Activated T-helper 2 cell treated with anti-CD3 and anti-CD28 coated beads, Interferon-gamma antibody, Interleukin-2, Interleukin-4, amounts not matched to agents 10 μg/mL and 5 μg/mL and 100 μg/mL, durations not matched to agents 14 hours and 24 hours and 36 hours (primary cell): ENCODE measurements around the gene HSP90AA1. TPM values are rescaled to one million over a fixed set of nuclear protein-coding genes. Genes with fewer than 3 reads are reported as not detected.
"Not testable (repeated sequence)": the region's sequence is repeated elsewhere in the genome, so short reads cannot be mapped to it uniquely, and the experiment has no call there.

Source experiments
- DNase-seq: peaks from one replicate; pipeline ENCODE4 v3.0.0; 2021; ENCODE audit warnings: low spot score
- H3K27ac Mint-ChIP-seq: one replicate; pipeline ENCODE4 v1.8.0; 2021; ENCODE audit warnings: mixed read lengths
- H3K27me3 Mint-ChIP-seq: one replicate; pipeline ENCODE4 v1.8.0; 2021; ENCODE audit warnings: low read depth, mixed read lengths
- H3K36me3 Mint-ChIP-seq: one replicate; pipeline ENCODE4 v1.8.0; 2021; ENCODE audit warnings: low read depth, mixed read lengths
- H3K4me1 Mint-ChIP-seq: one replicate; pipeline ENCODE4 v1.8.0; 2021; ENCODE audit warnings: low read depth, mixed read lengths
- H3K4me3 Mint-ChIP-seq: one replicate; pipeline ENCODE4 v1.8.0; 2021; ENCODE audit warnings: low read depth, mild to moderate bottlenecking, moderate library complexity, mixed read lengths
- H3K9me3 Mint-ChIP-seq: one replicate; pipeline ENCODE4 v1.8.0; 2021; ENCODE audit warnings: mixed read lengths
- intact Hi-C: fragments of 100-400 bp; cut with micrococcal nuclease; formaldehyde crosslinking; loops from one replicate; pipeline ENCODE4 v1.15.1; 2023
- total RNA-seq: library from RNA; stranded (reverse); gene quantifications from 2 replicates; pipeline ENCODE4 v1.2.3, GENCODE V29; 2022

Gene HSP90AA1
- 995 and 1,017 TPM in 2 replicates for total RNA-seq

GRCh38 chr14:102086972-102087761 lies at the start of gene HSP90AA1:
Gene HSP90AA1, minus strand, starts transcription at chr14:102087044. Its CDS starts 666 bp downstream, at chr14:102086378.
- intact Hi-C loops: loop anchor here (2.0 to 10.0 kb wide), 4 partner anchors 52 to 428 kb away; partner anchors contain the start of gene WDR20
- Mint-ChIP-seq H3K36me3 (peaks cover 42% of the 10 kb centered on the region), H3K27ac (peak within 1 kb of the TSS; percentile 93), H3K9me3 (no peaks in the 10 kb centered on the region), H3K4me1 (peaks cover 49% of the 10 kb centered on the region), H3K4me3 (peak within 1 kb of the TSS; percentile 90), H3K27me3 (no peaks in the 10 kb centered on the region)
- DNase-seq: peak; percentile 94

DNA sequence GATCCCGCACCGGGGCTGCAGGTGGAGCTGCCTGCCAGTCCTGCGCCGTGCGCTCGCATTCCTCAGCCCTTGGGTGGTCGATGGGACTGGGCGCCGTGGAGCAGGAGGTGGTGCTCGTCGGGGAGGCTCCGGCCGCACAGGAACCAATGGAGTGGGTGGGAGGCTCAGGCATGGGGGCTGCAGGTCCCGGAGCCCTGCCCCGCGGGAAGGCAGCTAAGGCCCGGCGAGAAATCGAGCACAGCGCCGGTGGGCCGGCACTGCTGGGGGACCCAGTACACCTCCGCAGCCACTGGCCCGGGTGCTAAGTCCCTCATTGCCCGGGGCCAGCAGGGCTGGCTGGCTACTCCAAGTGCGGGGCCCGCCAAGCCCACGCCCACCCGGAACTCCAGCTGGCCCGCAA lies 48.6 kb upstream of the HSP90AA1 start:
- not testable (repeated sequence) for H3K36me3 Mint-ChIP-seq, H3K27ac Mint-ChIP-seq, DNase-seq, H3K27me3 Mint-ChIP-seq, H3K4me1 Mint-ChIP-seq, H3K4me3 Mint-ChIP-seq, H3K9me3 Mint-ChIP-seq
- intact Hi-C loops: loop anchor here (5.0 kb wide), 2 partner anchors 173 to 182 kb away; partner anchors contain the start of genes DYNC1H1 and ZNF839

DNA sequence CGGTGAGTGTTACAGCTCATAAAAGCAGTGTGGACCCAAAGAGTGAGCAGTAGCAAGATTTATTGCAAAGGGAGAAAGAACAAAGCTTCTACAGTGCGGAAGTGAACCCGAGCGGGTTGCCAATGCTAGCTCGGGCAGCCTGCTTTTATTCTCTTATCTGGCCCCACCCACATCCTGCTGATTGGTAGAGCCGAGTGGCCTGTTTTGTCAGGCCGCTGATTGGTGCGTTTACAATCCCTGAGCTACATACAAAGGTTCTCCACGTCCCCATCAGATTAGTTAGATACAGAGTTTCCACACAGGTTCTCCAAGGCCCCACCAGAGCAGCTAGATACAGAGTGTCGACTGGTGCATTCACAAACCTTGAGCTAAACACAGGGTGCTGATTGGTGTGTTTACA lies 47.9 kb upstream of the HSP90AA1 start:
- H3K36me3 Mint-ChIP-seq, H3K27ac Mint-ChIP-seq, DNase-seq, H3K9me3 Mint-ChIP-seq, H3K4me1 Mint-ChIP-seq, H3K4me3 Mint-ChIP-seq, H3K27me3 Mint-ChIP-seq: not testable (repeated sequence)
- intact Hi-C loops: loop anchor here (5.0 kb wide), 2 partner anchors 172 to 183 kb away; partner anchors contain the start of genes DYNC1H1 and ZNF839

DNA sequence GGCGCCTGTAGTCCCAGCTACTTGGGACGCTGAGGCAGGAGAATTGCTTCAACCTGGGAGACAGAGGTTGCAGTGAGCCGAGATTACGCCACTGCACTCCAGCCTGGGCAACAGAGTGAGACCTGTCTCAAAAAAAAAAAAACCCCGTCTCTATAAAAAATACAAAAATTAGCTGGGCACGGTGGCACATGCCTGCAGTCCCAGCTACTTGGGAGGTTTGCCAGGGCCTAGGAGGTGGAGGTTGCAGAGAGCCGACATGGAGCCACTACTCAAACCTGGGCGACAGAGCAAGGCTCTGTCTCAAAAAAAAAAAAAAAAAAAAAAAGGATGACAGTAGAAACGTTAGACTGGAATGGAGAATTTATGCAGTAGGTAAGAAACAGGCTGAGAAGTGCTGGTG lies 47.2 kb upstream of the HSP90AA1 start:
- H3K4me3 Mint-ChIP-seq, intact Hi-C loops, H3K4me1 Mint-ChIP-seq, H3K27me3 Mint-ChIP-seq, H3K27ac Mint-ChIP-seq, H3K9me3 Mint-ChIP-seq, DNase-seq, H3K36me3 Mint-ChIP-seq: not testable (repeated sequence)

- no peak for DNase-seq
- H3K4me1 Mint-ChIP-seq: no peaks in the 10 kb centered on the region
- peaks cover 5% of the 10 kb centered on the region for H3K36me3 Mint-ChIP-seq
- H3K27ac Mint-ChIP-seq: no peak overlapping the region
- no peaks in the 10 kb centered on the region for H3K27me3 Mint-ChIP-seq
- no peaks in the 10 kb centered on the region for H3K9me3 Mint-ChIP-seq
- intact Hi-C loops: no loop called here
- H3K4me3 Mint-ChIP-seq: no peak overlapping the region
Measured at GRCh38 chr14:102131741-102132140, 44.9 kb upstream of the HSP90AA1 start.

DNA sequence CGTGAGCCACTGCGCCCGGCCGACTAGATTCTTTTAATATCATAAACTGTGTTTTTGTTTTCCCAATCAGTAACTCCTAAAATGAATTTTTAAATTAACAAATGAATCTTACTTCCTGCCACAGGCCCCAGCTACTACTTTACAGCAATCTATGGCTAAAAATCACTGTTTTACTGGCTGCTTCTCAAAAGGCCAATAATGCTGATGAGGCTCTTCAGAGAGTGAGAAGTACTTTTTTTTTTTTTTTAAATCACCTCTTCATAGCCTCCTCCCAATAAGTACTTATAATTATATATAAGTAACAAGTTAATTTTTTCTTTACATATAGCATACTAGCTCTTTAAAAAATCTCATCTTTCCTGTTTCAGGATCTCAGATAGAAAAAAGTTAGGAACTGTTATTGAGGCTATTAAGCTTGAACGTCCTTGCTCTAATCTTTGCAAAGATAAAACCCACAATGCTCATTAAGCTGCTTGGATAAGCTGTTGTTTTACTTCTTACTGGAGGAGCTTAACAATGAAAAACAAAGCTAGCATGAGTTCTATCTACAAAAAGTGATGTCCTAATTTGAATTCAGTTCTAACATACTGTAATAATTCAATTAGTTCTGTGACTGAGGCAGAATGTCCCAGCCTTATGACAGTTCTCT lies 40.1 kb upstream of the HSP90AA1 start:
- H3K4me1 Mint-ChIP-seq: no peaks in the 10 kb centered on the region
- no peaks in the 10 kb centered on the region for H3K36me3 Mint-ChIP-seq
- no peaks in the 10 kb centered on the region for H3K9me3 Mint-ChIP-seq
- intact Hi-C loops: no loop called here
- H3K27ac Mint-ChIP-seq: peak overlapping the region; percentile 12
- no peak for DNase-seq
- H3K27me3 Mint-ChIP-seq: no peaks in the 10 kb centered on the region
- no peak overlapping the region for H3K4me3 Mint-ChIP-seq

DNA sequence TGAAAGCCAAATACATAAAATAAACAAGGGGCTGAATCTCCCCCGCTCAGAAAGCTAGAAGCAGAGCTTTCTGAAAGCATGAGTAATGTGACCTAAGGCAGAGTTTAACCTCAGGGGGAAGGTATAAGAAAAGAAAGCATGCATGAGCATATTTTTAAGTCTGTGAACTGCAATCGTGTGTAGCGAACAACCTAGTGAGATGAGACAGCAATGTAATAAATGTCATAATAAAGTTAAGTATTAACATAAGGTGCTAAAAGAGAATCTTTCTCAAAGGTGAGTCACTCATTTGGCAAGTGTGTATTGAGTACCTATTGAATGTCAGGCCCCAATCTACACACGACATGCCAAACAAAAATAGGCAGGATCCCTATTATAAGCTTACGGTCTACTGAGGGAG lies 38.7 kb upstream of the HSP90AA1 start:
- intact Hi-C loops: no loop called here
- Mint-ChIP-seq H3K27ac (no peak overlapping the region), H3K4me3 (no peak overlapping the region), H3K4me1 (no peaks in the 10 kb centered on the region), H3K9me3 (no peaks in the 10 kb centered on the region), H3K36me3 (no peaks in the 10 kb centered on the region), H3K27me3 (no peaks in the 10 kb centered on the region)
- no peak for DNase-seq

DNA sequence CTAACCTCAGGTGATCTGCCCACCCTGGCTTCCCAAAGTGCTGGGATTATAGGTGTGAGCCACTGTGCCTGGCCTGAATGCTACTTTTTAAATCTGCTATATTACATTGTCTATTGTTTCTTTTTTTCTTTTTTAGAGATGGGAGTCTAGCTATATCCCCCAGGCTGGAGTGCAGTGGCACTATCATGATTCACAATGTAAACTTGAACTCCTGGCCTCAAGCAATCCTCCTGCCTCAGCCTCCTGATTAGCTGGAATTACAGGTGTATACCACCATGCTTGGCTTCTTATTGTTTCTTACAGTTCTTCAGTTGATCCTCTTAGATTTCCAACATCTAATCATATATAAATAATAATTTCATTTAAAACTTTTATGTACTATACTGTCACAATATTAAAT lies 37.6 kb upstream of the HSP90AA1 start:
- no peaks in the 10 kb centered on the region for H3K4me1 Mint-ChIP-seq
- intact Hi-C loops: no loop called here
- H3K36me3 Mint-ChIP-seq: no peaks in the 10 kb centered on the region
- H3K9me3 Mint-ChIP-seq: no peaks in the 10 kb centered on the region
- no peak for DNase-seq
- H3K4me3 Mint-ChIP-seq: no peak overlapping the region
- no peak overlapping the region for H3K27ac Mint-ChIP-seq
- no peaks in the 10 kb centered on the region for H3K27me3 Mint-ChIP-seq

GRCh38 chr14:102121567-102121966 lies 34.7 kb upstream of the HSP90AA1 start:
- intact Hi-C loops: no loop called here
- no peaks in the 10 kb centered on the region for H3K4me1 Mint-ChIP-seq
- no peak overlapping the region for H3K27ac Mint-ChIP-seq
- no peak overlapping the region for H3K4me3 Mint-ChIP-seq
- H3K36me3 Mint-ChIP-seq: no peaks in the 10 kb centered on the region
- no peaks in the 10 kb centered on the region for H3K27me3 Mint-ChIP-seq
- peaks cover 7% of the 10 kb centered on the region for H3K9me3 Mint-ChIP-seq
- DNase-seq: no peak

DNA sequence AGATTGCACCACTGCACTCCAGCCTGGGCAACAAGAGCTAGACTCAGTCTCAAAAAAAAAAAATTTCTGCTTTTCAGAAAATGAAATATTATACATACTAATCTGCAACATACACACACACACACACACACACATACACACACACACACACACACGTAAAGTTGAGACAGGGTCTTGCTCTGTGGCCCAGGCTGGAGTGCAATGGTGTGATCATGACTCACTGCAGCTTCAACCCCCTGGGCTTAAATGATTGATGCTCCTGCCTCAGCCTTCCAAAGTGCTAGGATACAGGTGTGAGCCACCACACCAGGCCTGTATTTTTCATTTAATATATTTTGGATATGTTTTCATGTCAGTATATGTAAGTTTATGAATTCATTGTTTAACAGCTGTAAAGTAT lies 34.0 kb upstream of the HSP90AA1 start:
- H3K27me3 Mint-ChIP-seq: no peaks in the 10 kb centered on the region
- no peak overlapping the region for H3K27ac Mint-ChIP-seq
- no peaks in the 10 kb centered on the region for H3K36me3 Mint-ChIP-seq
- DNase-seq: no peak
- no peak overlapping the region for H3K4me3 Mint-ChIP-seq
- peaks cover 7% of the 10 kb centered on the region for H3K9me3 Mint-ChIP-seq
- intact Hi-C loops: no loop called here
- H3K4me1 Mint-ChIP-seq: no peaks in the 10 kb centered on the region

GRCh38 chr14:102117852-102118251 lies 31.0 kb upstream of the HSP90AA1 start:
- no peak overlapping the region for H3K4me3 Mint-ChIP-seq
- peaks cover 7% of the 10 kb centered on the region for H3K9me3 Mint-ChIP-seq
- H3K36me3 Mint-ChIP-seq: no peaks in the 10 kb centered on the region
- H3K27ac Mint-ChIP-seq: no peak overlapping the region
- no peak for DNase-seq
- no peaks in the 10 kb centered on the region for H3K4me1 Mint-ChIP-seq
- intact Hi-C loops: no loop called here
- H3K27me3 Mint-ChIP-seq: no peaks in the 10 kb centered on the region

DNA sequence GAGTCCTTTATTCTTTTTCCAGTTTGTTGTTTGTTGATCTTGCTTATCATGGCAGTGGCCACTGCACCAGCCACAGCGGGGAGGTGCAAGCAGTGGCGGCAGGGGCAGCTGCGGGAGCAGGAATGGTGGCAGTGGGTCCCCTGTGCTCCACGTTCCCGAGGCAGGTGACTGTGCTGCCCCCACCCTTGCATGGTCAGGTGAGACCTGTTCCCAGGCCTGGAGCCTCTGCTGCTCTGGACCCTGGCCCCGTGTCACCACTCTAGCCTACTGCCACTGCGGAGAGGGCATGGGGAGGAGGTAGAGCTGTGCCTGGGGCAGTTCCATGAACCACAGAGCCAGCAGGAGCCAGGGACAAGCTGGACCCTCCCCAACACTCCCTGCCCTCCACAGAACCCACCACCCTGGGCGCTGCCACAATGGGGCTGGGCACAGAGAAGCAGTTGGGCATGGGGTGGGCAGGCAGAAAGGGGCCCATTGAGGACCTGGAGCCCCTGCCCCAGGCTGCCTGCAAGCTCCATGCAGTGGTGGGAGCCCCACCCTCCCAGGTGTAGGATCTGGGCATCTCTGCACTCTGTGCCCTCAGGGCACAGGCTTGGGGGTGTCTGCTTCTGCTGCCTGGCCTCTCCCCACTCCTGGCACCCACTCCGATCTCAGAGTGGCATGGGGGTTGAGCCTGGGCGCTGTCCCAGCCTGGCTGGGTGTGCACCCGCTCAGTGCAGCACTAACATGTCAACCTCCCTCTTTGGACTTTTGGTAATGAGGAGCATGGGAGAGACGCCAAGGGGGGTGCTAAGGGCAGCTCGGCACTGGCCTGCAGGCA lies 29.7 kb upstream of the HSP90AA1 start:
- Mint-ChIP-seq H3K27ac (no peak overlapping the region), H3K4me1 (no peaks in the 10 kb centered on the region), H3K9me3 (peaks cover 7% of the 10 kb centered on the region)

More for the DNA sequence above, 29.7 kb upstream of the HSP90AA1 start:
- intact Hi-C loops: no loop called here
- DNase-seq: no peak
- Mint-ChIP-seq H3K4me3 (no peak overlapping the region), H3K27me3 (no peaks in the 10 kb centered on the region), H3K36me3 (no peaks in the 10 kb centered on the region)
